A549 (cell line): Measurements from ENCODE around the gene PARD3B. TPM values are rescaled to one million over a fixed set of nuclear protein-coding genes. Genes with fewer than 3 reads are reported as not detected.
A peak's percentile ranks its signal among the peaks of the same experiment; 100 is the strongest.

Source experiments
- ATAC-seq, 2 experiments: fragments of 200-7000 bp in 1 of 2; fragments of >200 bp in 1 of 2; cut with Nextera tagmentation in 1 of 2; cut with Tn5 transposase in 1 of 2; 3 replicates each; pipeline versions ENCODE4 v1.8.0 to v1.9.1; 2018 to 2020; ENCODE audit warnings: mild to moderate bottlenecking in 1 of 2, moderate library complexity in 1 of 2
- CTCF ChIA-PET: fragments of 300-600 bp; sonication (Branson Sonifier 250); formaldehyde crosslinking; extraction: SDS; loops from one replicate; lab custom pipeline; 2021; ENCODE audit warnings: antibody characterized with exemption, inconsistent platforms; lab: Yijun Ruan, JAX
- POLR2A ChIA-PET: fragments of 350-600 bp; formaldehyde crosslinking; extraction: SDS; loops from one replicate; lab custom pipeline; 2021; ENCODE audit warnings: antibody characterized with exemption, inconsistent platforms; lab: Yijun Ruan, JAX
- DNase-seq, 2 experiments: peaks; one replicate each; pipeline versions ENCODE4 v3.0.0 to v3.0.0-alpha.2; 2011 to 2016; ENCODE audit warnings: low read depth in 1 of 2, low spot score in 1 of 2
- FAIRE-seq: peaks from 2 replicates; lab custom pipeline; 2011; peaks lifted over from hg19 to GRCh38; lab: Jason Lieb, UNC
- H3K27ac ChIP-seq, 2 experiments: fragments of >200 bp; sonication (Bioruptor Twin); formaldehyde crosslinking; 3 replicates each; pipeline ENCODE4 v1.5.1; 2016 to 2017
- H3K4me1 ChIP-seq: fragments of >200 bp; sonication (Bioruptor Twin); formaldehyde crosslinking; 3 replicates; pipeline ENCODE4 v1.6.1; 2016
- H3K4me2 ChIP-seq: fragments of >200 bp; sonication (Bioruptor Twin); formaldehyde crosslinking; 3 replicates; pipeline ENCODE4 v1.6.1; 2016
- H3K4me3 ChIP-seq: fragments of >200 bp; sonication (Bioruptor Twin); formaldehyde crosslinking; 3 replicates; pipeline ENCODE4 v1.5.1; 2016
- H3K9me3 ChIP-seq: fragments of >200 bp; sonication (Bioruptor Twin); formaldehyde crosslinking; 3 replicates; pipeline ENCODE4 v1.6.1; 2016
- BHLHE40 ChIP-seq: IDR thresholded peaks from 2 replicates; pipeline ENCODE4 v1.6.1; 2012; ENCODE audit warnings: low read depth, low read length, inconsistent platforms
- CBX8 ChIP-seq: fragments of 200-600 bp; sonication (generic); IDR thresholded peaks from 2 replicates; pipeline ENCODE4 v1.6.1; 2016
- ESRRA ChIP-seq: fragments of 150-350 bp; IDR thresholded peaks from 2 replicates; pipeline ENCODE4 v1.6.1; 2014; ENCODE audit warnings: mild to moderate bottlenecking, low read length, borderline replicate concordance
- FOSB ChIP-seq: fragments of 250-450 bp; sonication (Bioruptor Pico); IDR thresholded peaks from 2 replicates; pipeline ENCODE4 v1.5.0; 2020; ENCODE audit warnings: mild to moderate bottlenecking, moderate library complexity
- HOXA7 ChIP-seq: fragments of 250-450 bp; sonication (Bioruptor Pico); IDR thresholded peaks from 2 replicates; pipeline ENCODE4 v1.5.0; 2020; ENCODE audit warnings: mild to moderate bottlenecking, moderate library complexity
- HOXB13 ChIP-seq: fragments of 250-450 bp; sonication (Bioruptor Pico); IDR thresholded peaks from 2 replicates; pipeline ENCODE4 v1.5.0; 2020; ENCODE audit warnings: low read depth, mild to moderate bottlenecking, moderate library complexity
- JUNB ChIP-seq: fragments of >200 bp; sonication (Bioruptor Twin); formaldehyde crosslinking; IDR thresholded peaks from 2 replicates; pipeline ENCODE4 v1.6.1; 2016
- KDM5A ChIP-seq: fragments of 200-600 bp; sonication (generic); IDR thresholded peaks from 2 replicates; pipeline ENCODE4 v1.6.1; 2016; ENCODE audit warnings: antibody characterized with exemption, mild to moderate bottlenecking
- MAZ ChIP-seq: fragments of 150-350 bp; IDR thresholded peaks from 2 replicates; pipeline ENCODE4 v1.6.1; 2014; ENCODE audit warnings: antibody characterized with exemption, low read depth, low read length, borderline replicate concordance
- MYC ChIP-seq: IDR thresholded peaks from 2 replicates; pipeline ENCODE4 v1.6.1; 2012; ENCODE audit warnings: mild to moderate bottlenecking, inconsistent platforms, low read length, improper control_type of control experiment, borderline replicate concordance
- NFE2L2 ChIP-seq: fragments of 150-350 bp; conservative IDR thresholded peaks from 2 replicates; pipeline ENCODE4 v1.6.1; 2014; ENCODE audit warnings: low read length
- NPAS2 ChIP-seq: fragments of 250-450 bp; sonication (Bioruptor Pico); IDR thresholded peaks from 2 replicates; pipeline ENCODE4 v1.8.0; 2022; ENCODE audit warnings: mild to moderate bottlenecking, moderate library complexity, borderline replicate concordance
- PHF8 ChIP-seq: fragments of 200-600 bp; sonication (generic); IDR thresholded peaks from 2 replicates; pipeline ENCODE4 v1.6.1; 2016; ENCODE audit warnings: low read depth, mild to moderate bottlenecking, antibody characterized with exemption, moderate library complexity, borderline replicate concordance
- RARB ChIP-seq: fragments of 250-450 bp; sonication (Bioruptor Pico); IDR thresholded peaks from 2 replicates; pipeline ENCODE4 v1.8.0; 2021; ENCODE audit warnings: mild to moderate bottlenecking, moderate library complexity
- RNF2 ChIP-seq: fragments of 200-600 bp; sonication (generic); IDR thresholded peaks from 2 replicates; pipeline ENCODE4 v1.6.1; 2016; ENCODE audit warnings: low read depth, mild to moderate bottlenecking, antibody characterized with exemption, moderate library complexity, borderline replicate concordance
- SMC3 ChIP-seq: fragments of >200 bp; sonication (Bioruptor Twin); formaldehyde crosslinking; IDR thresholded peaks from 3 replicates; pipeline ENCODE4 v1.6.1; 2018; ENCODE audit warnings: inconsistent platforms
- TFCP2L1 ChIP-seq: fragments of 250-450 bp; sonication (Bioruptor Pico); IDR thresholded peaks from 2 replicates; pipeline ENCODE4 v1.5.0; 2021; ENCODE audit warnings: mild to moderate bottlenecking
- ZSCAN20 ChIP-seq: fragments of 250-450 bp; sonication (Bioruptor Pico); IDR thresholded peaks from 2 replicates; pipeline ENCODE4 v1.8.0; 2022; ENCODE audit warnings: mild to moderate bottlenecking, moderate library complexity
- WGBS: methylation state at CpG from one replicate; pipeline ENCODE4 v1.1.6; 2017; ENCODE audit errors: missing lambda C conversion rate; 5-methylcytosine and 5-hydroxymethylcytosine counted together
- polyA plus RNA-seq, 4 experiments: library from polyadenylated mRNA; depleted of rRNA in 3 of 4; stranded (reverse); fragments of >200 nt; fragmentation: RNase III in 1 of 4; extraction: RNeasy Plus Mini Kit Qiagen cat#74134 plus additional on column Dnase treatment in 1 of 4; gene quantifications; 2 replicates in 3 of 4; 3 replicates in 1 of 4; pipeline ENCODE4 v1.2.3, GENCODE V29; 2011 to 2017
- TF ChIP-seq, protein P1 (sequence below): IDR thresholded peaks from 2 replicates; pipeline ENCODE4 v1.6.1; 2012; ENCODE audit warnings: low read depth, borderline replicate concordance
- TF ChIP-seq, protein P2 (sequence below): IDR thresholded peaks from 2 replicates; pipeline ENCODE4 v1.6.1; 2012
- TF ChIP-seq, protein P3 (sequence below): fragments of >200 bp; sonication (Bioruptor Twin); formaldehyde crosslinking; IDR thresholded peaks from 3 replicates; pipeline ENCODE4 v1.6.1; 2016
- TF ChIP-seq, protein P4 (sequence below): fragments of 250-450 bp; sonication (Bioruptor Pico); IDR thresholded peaks from 2 replicates; pipeline ENCODE4 v1.5.0; 2020; ENCODE audit warnings: low read depth, mild to moderate bottlenecking, moderate library complexity
- TF ChIP-seq, protein P5 (sequence below): fragments of >200 bp; sonication (Bioruptor Twin); formaldehyde crosslinking; IDR thresholded peaks from 3 replicates; pipeline ENCODE4 v1.5.1; 2016
- TF ChIP-seq, protein P6 (sequence below): fragments of 250-450 bp; sonication (Bioruptor Pico); IDR thresholded peaks from 2 replicates; pipeline ENCODE4 v1.5.0; 2021; ENCODE audit warnings: mild to moderate bottlenecking, moderate library complexity, borderline replicate concordance

PARD3B gene
- polyA plus RNA-seq, 2 of the 4 experiments (the other 2 are of a cell fraction) = 1.2 to 2.4 TPM

DNA sequence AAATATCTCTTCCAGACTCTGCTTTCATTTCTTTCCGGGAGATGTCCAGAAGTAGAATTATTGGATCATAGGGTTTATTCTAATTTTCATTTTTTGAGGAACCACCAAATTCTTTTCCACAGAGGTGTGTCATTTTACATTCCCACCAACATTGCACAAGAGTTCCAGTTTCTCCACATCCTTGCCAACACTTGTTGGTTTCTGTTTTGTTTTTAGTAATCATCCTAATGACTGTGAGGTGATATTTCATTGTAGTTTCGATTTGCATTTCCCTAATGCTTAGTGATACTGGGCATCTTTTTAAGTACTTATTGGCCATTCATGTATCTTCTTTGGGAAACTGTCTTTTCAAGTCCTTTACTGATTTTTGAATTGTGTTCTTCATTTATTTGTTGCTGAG, 513.1 kb downstream of the PARD3B start:
- Histone ChIP-seq H3K4me2 (no peak overlapping the region), H3K4me3 (no peak overlapping the region), H3K4me1 (peaks cover 25% of the 10 kb centered on the region), H3K9me3 (no peaks in the 10 kb centered on the region), H3K27ac (no peak overlapping the region)
- 50% methylated on average over 2 of the region's 2 CpGs for WGBS
- ATAC-seq (no peak), FAIRE-seq (no peak), DNase-seq (no peak)
- ChIA-PET CTCF (no interaction called here), POLR2A (no interaction called here)
- no peak for TF ChIP-seq FOSB (CRISPR knock-in tag)
- TF ChIP-seq TFCP2L1 (CRISPR knock-in tag) = no peak
- TF ChIP-seq SMC3 = no peak
- TF ChIP-seq, protein P1, sequence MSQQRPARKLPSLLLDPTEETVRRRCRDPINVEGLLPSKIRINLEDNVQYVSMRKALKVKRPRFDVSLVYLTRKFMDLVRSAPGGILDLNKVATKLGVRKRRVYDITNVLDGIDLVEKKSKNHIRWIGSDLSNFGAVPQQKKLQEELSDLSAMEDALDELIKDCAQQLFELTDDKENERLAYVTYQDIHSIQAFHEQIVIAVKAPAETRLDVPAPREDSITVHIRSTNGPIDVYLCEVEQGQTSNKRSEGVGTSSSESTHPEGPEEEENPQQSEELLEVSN = no peak
- TF ChIP-seq, protein P2, sequence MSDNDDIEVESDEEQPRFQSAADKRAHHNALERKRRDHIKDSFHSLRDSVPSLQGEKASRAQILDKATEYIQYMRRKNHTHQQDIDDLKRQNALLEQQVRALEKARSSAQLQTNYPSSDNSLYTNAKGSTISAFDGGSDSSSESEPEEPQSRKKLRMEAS = no peak
- no peak for TF ChIP-seq ZSCAN20
- TF ChIP-seq BHLHE40 = no peak
- no peak for TF ChIP-seq HOXB13
- TF ChIP-seq, all 56 proteins: peak for 0

DNA sequence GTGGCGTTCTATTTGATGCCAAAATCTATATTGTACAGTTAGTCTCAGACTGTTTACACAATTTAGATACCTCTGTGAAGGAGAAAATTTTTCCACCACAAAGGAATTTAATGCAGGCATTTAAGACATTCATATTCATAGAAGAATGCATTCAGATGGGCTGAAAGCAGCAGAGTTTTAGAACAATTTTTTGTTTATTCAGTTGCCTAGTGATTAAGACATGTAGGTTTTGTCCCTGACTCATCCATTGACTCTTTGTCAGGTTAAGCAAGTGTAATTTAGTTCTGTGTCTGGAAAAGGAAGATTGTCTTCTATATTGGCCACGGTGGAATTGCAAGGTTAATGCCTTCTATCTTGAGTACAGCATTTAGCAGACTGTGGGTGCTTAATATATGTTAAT, 515.0 kb downstream of the PARD3B start:
- peak; percentile 4 to 48 for DNase-seq
- H3K4me3 ChIP-seq = no peak overlapping the region
- TF ChIP-seq PHF8 = no peak
- TF ChIP-seq KDM5A = no peak
- TF ChIP-seq, protein P3, sequence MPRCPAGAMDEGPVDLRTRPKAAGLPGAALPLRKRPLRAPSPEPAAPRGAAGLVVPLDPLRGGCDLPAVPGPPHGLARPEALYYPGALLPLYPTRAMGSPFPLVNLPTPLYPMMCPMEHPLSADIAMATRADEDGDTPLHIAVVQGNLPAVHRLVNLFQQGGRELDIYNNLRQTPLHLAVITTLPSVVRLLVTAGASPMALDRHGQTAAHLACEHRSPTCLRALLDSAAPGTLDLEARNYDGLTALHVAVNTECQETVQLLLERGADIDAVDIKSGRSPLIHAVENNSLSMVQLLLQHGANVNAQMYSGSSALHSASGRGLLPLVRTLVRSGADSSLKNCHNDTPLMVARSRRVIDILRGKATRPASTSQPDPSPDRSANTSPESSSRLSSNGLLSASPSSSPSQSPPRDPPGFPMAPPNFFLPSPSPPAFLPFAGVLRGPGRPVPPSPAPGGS = no peak
- no peak for TF ChIP-seq FOSB (CRISPR knock-in tag)
- TF ChIP-seq NPAS2 (CRISPR knock-in tag) = no peak
- TF ChIP-seq ESRRA = no peak
- no peak for TF ChIP-seq MAZ
- no peak for TF ChIP-seq RARB (CRISPR knock-in tag)
- no peak for TF ChIP-seq JUNB
- TF ChIP-seq, protein P4, sequence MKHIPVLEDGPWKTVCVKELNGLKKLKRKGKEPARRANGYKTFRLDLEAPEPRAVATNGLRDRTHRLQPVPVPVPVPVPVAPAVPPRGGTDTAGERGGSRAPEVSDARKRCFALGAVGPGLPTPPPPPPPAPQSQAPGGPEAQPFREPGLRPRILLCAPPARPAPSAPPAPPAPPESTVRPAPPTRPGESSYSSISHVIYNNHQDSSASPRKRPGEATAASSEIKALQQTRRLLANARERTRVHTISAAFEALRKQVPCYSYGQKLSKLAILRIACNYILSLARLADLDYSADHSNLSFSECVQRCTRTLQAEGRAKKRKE (CRISPR knock-in tag) = no peak
- TF ChIP-seq, protein P5, sequence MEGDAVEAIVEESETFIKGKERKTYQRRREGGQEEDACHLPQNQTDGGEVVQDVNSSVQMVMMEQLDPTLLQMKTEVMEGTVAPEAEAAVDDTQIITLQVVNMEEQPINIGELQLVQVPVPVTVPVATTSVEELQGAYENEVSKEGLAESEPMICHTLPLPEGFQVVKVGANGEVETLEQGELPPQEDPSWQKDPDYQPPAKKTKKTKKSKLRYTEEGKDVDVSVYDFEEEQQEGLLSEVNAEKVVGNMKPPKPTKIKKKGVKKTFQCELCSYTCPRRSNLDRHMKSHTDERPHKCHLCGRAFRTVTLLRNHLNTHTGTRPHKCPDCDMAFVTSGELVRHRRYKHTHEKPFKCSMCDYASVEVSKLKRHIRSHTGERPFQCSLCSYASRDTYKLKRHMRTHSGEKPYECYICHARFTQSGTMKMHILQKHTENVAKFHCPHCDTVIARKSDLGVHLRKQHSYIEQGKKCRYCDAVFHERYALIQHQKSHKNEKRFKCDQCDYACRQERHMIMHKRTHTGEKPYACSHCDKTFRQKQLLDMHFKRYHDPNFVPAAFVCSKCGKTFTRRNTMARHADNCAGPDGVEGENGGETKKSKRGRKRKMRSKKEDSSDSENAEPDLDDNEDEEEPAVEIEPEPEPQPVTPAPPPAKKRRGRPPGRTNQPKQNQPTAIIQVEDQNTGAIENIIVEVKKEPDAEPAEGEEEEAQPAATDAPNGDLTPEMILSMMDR = no peak
- no peak for TF ChIP-seq RNF2
- TF ChIP-seq CBX8 = no peak
- TF ChIP-seq NFE2L2 = no peak
- TF ChIP-seq HOXA7 (CRISPR knock-in tag) = no peak
- TF ChIP-seq MYC = no peak
- no peak for TF ChIP-seq HOXB13
- TF ChIP-seq, protein P6, sequence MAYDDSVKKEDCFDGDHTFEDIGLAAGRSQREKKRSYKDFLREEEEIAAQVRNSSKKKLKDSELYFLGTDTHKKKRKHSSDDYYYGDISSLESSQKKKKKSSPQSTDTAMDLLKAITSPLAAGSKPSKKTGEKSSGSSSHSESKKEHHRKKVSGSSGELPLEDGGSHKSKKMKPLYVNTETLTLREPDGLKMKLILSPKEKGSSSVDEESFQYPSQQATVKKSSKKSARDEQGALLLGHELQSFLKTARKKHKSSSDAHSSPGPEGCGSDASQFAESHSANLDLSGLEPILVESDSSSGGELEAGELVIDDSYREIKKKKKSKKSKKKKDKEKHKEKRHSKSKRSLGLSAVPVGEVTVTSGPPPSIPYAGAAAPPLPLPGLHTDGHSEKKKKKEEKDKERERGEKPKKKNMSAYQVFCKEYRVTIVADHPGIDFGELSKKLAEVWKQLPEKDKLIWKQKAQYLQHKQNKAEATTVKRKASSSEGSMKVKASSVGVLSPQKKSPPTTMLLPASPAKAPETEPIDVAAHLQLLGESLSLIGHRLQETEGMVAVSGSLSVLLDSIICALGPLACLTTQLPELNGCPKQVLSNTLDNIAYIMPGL (CRISPR knock-in tag) = no peak
- no peak for FAIRE-seq
- 26% methylated on average over 2 of the region's 2 CpGs for WGBS
- peak; percentile 56 to 67; a peak in 4 of 6 replicates for ATAC-seq
- H3K9me3 ChIP-seq = no peaks in the 10 kb centered on the region
- POLR2A ChIA-PET = no interaction called here
- peaks cover 22% of the 10 kb centered on the region for H3K4me1 ChIP-seq
- CTCF ChIA-PET = no interaction called here
- H3K4me2 ChIP-seq = peak overlapping the region; percentile 48
- peak overlapping the region in 1 of 2 experiments; percentile 15; a peak in 1 of 6 replicates for H3K27ac ChIP-seq
